ENCODE measurements around the gene PARL.
A peak's percentile ranks its signal among the peaks of the same experiment; 100 is the strongest.

The PARL gene, protein sequence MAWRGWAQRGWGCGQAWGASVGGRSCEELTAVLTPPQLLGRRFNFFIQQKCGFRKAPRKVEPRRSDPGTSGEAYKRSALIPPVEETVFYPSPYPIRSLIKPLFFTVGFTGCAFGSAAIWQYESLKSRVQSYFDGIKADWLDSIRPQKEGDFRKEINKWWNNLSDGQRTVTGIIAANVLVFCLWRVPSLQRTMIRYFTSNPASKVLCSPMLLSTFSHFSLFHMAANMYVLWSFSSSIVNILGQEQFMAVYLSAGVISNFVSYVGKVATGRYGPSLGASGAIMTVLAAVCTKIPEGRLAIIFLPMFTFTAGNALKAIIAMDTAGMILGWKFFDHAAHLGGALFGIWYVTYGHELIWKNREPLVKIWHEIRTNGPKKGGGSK

DNA sequence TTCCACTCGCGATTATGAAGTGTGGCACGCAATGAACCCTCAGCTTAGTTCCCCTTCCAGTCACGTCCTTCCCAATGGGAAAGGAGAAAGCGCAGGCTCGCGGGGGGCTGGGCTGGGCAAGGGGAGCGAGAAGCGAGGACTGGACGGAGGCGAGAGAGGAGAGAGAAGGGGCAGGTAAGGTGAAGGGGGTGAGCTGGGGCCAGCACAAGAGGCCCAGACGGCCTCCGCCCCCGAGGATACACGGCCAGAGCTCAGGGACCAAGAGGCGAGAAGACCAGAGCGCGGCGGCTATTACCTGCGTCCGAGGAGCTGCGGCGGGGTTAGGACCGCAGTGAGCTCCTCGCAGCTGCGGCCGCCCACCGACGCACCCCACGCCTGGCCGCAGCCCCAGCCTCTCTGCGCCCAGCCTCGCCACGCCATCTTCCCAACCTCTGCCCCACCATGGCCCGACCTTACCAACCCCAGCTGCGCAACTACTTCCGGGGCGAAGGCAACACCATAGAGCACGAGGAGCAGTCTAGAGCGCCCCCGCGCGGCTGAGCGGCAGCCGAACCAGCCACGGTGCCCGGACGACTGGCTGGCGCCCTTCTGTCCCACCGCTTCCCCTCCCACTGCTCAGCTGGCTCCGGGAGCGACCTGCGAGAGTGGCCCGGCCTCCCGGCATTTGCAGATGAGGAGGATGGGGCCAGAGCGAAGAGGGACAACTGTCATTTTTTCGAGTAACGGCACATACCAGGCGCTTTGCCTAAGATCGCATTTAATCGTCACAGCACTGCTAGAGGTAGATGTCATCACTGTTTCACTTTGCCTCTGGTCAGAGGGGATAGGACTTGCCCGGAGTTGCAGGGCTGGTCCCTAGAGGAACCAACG, at the start of gene PARL:
PARL (minus strand) TSS at position 454 of the 870 bp plus-strand sequence; CDS start at position 420, 34 bp downstream.
- DNase-seq = peak; percentile 95 to 97

DNA sequence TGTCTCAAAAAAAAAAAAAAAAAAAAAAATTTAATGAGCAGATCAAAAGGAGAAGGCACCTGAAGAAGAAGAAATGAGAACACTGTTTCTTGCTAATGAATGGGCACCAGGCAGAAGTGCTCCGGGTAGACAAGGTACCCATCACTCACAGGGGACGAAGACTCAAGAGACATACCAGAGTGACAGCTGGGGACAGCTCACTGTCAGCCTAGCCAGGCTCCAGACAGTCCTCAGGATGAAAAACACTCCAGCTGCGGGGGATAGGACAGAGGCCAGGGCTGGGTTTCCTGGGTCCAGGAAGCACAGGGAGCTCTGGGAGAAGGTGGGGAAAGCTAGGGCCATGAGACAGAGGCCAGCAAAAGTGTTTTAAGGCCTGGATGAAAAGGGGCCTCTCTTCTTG, 48.5 kb upstream of the PARL start:
- no peak for DNase-seq

DNA sequence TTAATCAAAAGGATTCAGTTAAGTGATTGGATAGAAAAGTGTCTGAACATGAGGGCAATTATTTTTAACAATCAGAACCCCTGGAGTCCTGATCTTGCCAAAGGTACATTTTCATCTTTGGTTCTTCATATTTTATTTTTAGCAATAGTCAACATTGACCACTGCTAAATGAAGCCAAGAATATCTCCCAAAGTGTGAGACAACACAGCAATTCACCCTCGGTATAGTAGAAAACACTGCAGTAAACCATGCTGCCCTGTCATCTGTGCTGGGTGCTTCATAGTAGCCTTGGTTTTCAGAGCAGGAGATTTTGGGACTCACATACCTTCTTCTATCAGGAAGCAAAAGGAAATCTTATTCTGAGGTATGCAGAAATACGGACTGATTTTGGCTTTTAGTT, 47.2 kb upstream of the PARL start:
- no peak for DNase-seq

DNA sequence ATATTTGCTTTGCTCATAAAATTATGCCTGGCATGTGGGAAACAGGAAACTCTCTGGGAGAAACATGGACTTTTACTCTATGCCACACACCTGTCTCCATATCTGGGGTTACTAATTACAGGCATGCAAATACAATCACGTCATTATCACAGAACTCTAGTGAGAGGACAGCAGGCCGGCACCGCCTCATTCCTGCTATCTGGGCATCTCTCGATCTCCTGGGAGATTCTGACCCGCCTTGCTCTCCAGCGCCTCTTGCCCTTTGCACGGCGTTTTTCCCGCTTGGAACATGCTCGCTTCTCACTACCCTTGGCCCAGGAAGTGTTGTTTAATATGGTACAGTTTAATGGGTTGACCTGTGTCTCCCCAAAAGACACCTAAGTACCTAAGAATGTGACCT, 45.4 kb upstream of the PARL start:
- no peak for DNase-seq

DNA sequence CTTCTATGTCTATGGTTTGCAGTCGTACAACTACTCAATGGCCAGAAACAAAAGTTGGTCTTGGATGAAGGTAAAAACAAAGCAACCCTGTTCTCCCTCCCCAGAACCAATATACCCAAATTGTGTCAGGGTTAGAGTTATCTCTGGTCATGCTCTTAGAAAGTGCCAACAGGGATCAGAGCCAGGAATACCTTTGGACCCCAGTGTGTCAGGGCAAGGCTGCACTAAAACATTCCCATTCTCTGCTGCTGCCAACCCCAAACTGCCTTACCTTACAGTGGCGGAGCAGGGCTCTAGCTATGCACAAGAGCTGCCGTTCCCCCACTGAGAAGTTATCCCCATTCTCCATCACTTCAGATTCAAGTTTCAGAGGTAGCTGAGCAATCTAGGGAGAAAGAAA, 42.4 kb upstream of the PARL start:
- DNase-seq = no peak

DNA sequence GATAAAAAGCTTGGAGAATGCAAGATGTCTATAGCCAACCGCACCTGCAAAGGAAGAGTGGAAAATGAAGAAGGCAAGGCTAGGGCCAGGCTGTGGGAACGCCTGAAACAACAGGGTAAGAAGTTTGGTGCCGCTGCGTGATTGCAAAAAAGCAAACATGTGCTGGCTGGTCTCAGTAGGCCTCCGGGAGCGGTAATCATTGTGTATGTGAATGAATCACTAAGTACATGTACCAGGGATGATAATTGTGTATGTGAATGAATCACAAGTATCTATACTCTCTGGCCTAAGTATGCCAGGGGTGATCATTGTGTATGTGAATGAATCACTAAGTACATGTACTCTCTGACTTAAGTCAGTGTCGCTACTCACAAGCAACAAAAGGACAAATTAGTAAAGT, 40.3 kb upstream of the PARL start:
- no peak for DNase-seq

DNA sequence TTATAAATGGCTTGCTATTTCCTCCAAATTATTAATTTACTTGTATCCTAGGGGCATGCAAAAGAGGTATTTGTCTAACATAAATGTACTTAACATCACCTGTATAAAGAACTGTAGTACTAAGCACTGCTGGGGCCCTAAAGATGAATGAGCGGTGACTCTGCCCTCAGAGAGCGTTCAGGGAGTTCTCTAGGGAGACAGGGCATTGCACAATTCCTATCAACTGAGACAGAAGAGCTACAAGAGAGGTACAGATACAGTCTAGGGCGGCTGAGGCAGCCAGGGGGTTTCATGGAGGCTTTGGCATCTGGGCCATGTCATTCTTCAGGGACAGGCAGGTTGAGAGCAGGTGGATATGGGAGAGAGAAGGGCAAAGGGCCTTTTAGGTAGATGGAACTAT, 39.9 kb upstream of the PARL start:
- no peak for DNase-seq

DNA sequence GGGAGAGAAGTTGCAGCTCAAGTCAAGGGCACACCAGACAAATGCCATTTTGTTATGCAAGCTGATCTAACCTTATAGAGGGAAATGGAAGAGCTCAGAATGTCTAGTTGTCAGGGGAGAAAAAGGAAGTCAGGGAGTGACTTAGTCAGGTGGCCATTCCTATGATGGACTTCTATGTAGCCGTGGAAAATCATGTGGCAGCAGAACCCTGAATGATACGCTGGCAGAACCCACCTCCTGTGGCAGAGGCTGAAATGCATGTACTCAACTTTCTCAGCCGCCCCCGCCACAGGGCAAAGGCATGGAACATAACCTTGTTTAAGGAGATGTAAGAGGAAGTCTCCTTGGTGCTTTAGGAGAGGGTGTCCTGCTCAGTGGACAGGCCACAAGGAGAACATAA, 37.7 kb upstream of the PARL start:
- DNase-seq = no peak

DNA sequence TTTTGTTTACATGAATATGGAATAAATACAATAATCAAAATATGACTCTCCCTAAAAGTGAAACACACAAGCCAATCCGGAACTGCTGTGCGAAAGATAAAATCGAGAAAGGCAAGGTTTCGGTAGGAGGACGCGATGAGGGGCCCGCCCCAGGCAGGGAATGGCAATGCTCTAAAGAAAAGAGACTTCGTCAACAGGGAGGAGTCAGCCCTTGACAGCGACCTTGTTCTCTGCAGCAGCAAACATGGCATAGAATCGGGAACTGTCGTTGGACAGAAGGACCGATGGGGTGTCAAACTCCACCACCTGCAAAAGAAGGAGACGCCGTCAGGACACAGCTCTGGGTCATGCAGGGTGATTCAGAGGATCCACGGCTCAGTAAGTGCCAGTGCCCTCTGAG, 36.4 kb upstream of the PARL start:
- no peak for DNase-seq

- DNase-seq = no peak
These were observed 35.7 kb upstream of the PARL start for GRCh38 chr3:183920416-183920815.

GRCh38 chr3:183918178-183918577, 33.5 kb upstream of the PARL start:
- no peak for DNase-seq

- no peak for DNase-seq
These were observed 33.1 kb upstream of the PARL start for GRCh38 chr3:183917776-183918175.

GRCh38 chr3:183914856-183915255, 30.2 kb upstream of the PARL start:
- DNase-seq = no peak

- DNase-seq = no peak
These were observed 28.9 kb upstream of the PARL start for GRCh38 chr3:183913580-183913920.

DNA sequence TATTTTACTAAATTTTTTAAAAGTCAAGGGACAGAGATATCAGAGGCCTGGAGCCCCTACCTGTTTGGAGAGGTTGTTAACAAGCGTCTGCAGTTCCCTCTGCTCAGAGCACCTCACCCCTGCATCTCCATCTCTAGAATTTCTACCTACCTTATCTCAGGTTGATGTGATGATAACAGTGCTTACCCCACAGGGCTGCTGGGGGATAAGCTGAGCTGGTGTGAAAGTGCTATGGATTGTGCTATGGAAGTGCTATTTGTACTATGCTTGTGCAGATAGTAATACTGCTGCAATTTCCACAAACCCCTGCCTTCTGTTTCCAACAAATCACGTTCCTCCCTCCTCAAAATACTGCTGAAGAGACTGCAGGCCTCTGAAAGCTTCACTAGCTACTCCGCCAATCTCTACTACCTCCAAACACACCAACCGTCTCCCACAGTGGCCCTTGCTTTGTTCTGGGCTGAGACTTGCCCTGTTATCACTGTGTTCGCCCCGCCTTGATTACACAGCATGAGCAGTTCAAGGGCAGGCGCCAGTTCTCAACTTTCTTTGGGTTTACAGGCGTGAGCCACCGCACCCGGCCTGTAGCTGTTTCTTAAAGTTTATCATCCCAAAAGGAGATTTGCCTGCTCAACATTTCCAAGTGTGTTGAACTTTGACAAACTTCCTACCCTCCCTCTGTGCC, 28.4 kb upstream of the PARL start:
- no peak for DNase-seq

DNA sequence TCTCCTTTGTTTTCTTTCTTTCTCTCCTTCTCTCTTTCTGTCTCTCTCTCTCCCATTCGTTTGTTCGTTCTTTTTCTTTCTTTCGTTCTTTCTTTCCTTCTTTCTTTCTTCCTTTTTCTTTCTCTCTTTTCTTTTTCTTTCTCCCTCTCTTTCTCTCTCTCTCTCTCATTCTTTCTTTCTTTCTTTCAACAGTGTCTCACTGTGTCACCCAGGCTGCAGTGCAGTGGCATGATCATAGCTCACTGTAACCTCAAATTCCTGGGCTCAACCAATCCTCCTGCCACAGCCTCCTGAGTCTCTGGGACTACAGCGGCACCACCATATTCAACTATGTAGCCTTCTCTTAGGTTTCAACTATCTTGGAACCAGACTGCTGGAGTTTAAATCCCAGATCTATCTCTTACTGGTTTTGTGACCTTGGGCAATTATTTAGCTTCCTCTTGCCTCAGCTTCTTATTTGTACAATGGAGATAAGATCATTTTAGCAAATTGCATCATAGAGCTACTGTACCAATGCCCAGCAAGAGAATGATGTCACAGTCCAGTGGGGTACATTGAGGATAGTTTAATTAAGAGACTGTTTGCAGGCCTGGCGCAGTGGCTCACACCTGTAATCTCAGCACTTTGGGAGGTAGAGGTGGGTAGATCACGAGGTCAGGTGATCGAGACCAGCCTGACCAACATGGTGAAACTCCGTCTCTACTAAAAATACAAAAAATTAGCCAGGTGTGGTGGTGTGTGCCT, 27.3 kb upstream of the PARL start:
- DNase-seq = no peak

DNA sequence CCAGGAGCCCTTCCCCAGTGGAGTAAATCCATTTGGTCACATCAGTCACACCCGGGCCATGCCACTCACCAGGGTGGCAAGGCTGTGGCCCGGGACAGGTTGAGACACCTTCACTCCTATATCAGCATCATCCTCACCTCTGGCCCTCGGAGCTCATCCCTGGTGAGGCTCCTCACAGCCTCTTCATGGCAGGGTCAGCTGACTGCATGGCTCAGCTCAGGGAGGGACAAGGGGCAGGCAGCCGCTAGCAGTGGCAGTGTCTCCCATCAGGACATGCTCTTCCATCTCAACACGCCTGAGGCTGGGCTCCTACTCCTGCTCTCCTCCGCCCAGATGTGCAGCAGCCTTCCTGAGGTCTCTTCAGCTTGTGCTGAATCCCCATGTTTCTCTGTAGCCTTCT, 26.4 kb upstream of the PARL start:
- DNase-seq = no peak

- DNase-seq = no peak
These were observed 24.4 kb upstream of the PARL start for GRCh38 chr3:183909030-183909600.

- DNase-seq = no peak
These were observed 23.2 kb upstream of the PARL start for GRCh38 chr3:183907911-183908331.

DNA sequence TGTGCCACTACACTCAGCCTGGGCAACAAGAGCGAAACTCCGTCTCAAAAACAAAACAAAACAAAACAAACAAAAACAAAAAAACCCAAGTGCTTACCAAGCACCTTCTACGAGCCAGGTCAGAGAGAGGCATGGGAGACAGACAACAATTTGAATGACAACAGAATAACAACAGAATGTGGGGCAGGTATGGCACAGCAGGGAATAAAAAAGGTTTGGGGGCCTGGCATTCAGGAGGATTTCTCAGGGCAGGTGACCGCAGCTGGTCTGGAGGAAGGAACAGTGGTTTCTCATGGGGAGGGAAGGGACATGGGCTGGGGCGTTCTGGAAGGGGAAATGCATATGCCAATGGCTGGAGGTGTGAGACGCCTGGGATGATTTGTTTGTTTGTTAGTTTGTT, 22.5 kb upstream of the PARL start:
- DNase-seq = no peak

- DNase-seq = no peak
These were observed 21.7 kb upstream of the PARL start for GRCh38 chr3:183906234-183906921.

Measured in hippocampal formation (tissue), 2 donors.